ENCODE data around the gene PSME1. TPM values are rescaled to one million over a fixed set of nuclear protein-coding genes. Genes with fewer than 3 reads are reported as not detected.

Gene PSME1
- total and polyA plus RNA-seq, 2 donors (not counting 3 experiments of a cell fraction or from before 2014, with no cell fraction given): 98.1 to 135 TPM

- H3K9ac ChIP-seq (replicated peaks; ENCODE audit: extremely low read depth, insufficient read depth, low read length): no peak overlapping the region
- H3K9me3 ChIP-seq (replicated peaks; ENCODE audit: control insufficient read depth, insufficient read depth, low read length): no peaks in the 10 kb centered on the region
- CTCF ChIA-PET: interaction anchor here (0.6 to 9.6 kb wide), 13 partner anchors 9 to 424 kb away, joined by 3 to 319 read pairs (median 11); partner anchors contain the start of genes CARMIL3, DCAF11 and NRL
- no peaks in the 10 kb centered on the region for H3K36me3 ChIP-seq (ENCODE audit: control insufficient read depth in 2 of 2, extremely low read depth in 1 of 2, insufficient read depth in 2 of 2, low read length in 2 of 2)
- DNase-seq (ENCODE audit: low read depth, low spot score): no peak
- no peak overlapping the region for H3K4me3 ChIP-seq (replicated peaks in 1 of 3; ENCODE audit: insufficient read depth in 1 of 3, low read depth in 1 of 3, low read length in 3 of 3)
- H3K27ac ChIP-seq (ENCODE audit: insufficient read depth, low read depth, low read length): no peak overlapping the region
- H3K9me1 ChIP-seq (replicated peaks; ENCODE audit: control insufficient read depth, extremely low read depth, insufficient read depth, low read length): no peaks in the 10 kb centered on the region
- H3K4me1 ChIP-seq (ENCODE audit: control insufficient read depth, extremely low read depth, insufficient read depth, low read length): peaks cover 1% of the 10 kb centered on the region
- no peak overlapping the region for H3K4me2 ChIP-seq (ENCODE audit: insufficient read depth, low read length)
- H4K20me1 ChIP-seq (replicated peaks; ENCODE audit: control insufficient read depth, extremely low read depth, insufficient read depth, low read length): no peaks in the 10 kb centered on the region
- POLR2A ChIA-PET: interaction anchor here (2.1 kb wide), 1 partner anchor 32 kb away, joined by 8 read pairs; no protein-coding TSS in a partner anchor
- no peaks in the 10 kb centered on the region for H3K27me3 ChIP-seq (ENCODE audit: control insufficient read depth in 2 of 2, insufficient read depth in 2 of 2, low read length in 2 of 2)
- FAIRE-seq: no peak
- no peaks in the 10 kb centered on the region for H3K79me2 ChIP-seq (ENCODE audit: control insufficient read depth, insufficient read depth, low read length)
- BruUV-seq (replicated peaks): no TSS peak
- TF ChIP-seq CTCF (IDR thresholded peaks at IDR 0.05; ENCODE audit: extremely low read depth in 1 of 2, insufficient read depth in 1 of 2, low read depth in 1 of 2, low read length in 2 of 2) (no peak), MYC (IDR thresholded peaks at IDR 0.05; ENCODE audit: low read depth, low read length) (no peak), GATA2 (IDR thresholded peaks at IDR 0.05; ENCODE audit: insufficient read depth, insufficient read length, low read depth, low read length) (no peak), EZH2 (IDR thresholded peaks at IDR 0.05; ENCODE audit: borderline replicate concordance, low read depth, low read length, severe bottlenecking) (no peak), MAX (IDR thresholded peaks at IDR 0.05; ENCODE audit: insufficient read depth, insufficient read length) (no peak), POLR2AphosphoS5 (IDR thresholded peaks at IDR 0.05; ENCODE audit: insufficient read depth, low read depth, low read length) (no peak), POLR2A (IDR thresholded peaks at IDR 0.05; ENCODE audit: low read depth, low read length) (no peak), JUN (IDR thresholded peaks at IDR 0.05; ENCODE audit: borderline replicate concordance, insufficient read depth, insufficient read length, low read depth) (no peak), FOS (IDR thresholded peaks at IDR 0.05; ENCODE audit: borderline replicate concordance, insufficient read depth, low read length) (no peak)
- H2AFZ ChIP-seq (ENCODE audit: low read depth, low read length): no peak overlapping the region
- intact Hi-C loops (cut with micrococcal nuclease): loop anchor here (1.0 kb wide), 3 partner anchors 32 to 76 kb away; partner anchors contain the start of gene IRF9
- dilution Hi-C loops (cut with MboI; ENCODE audit: extremely low pct_ligation_motif_present, low sequenced_read_pairs): no loop called here
These were observed 46.1 kb upstream of the PSME1 start for GRCh38 chr14:24089890-24090289.

Data from endothelial cell of umbilical vein (primary cell).